T-helper 22 cell (primary cell): ENCODE results near the gene PLIN1.

ENCODE experiments used
- DNase-seq: peaks from one replicate; pipeline ENCODE4 v3.0.0-alpha.2; 2020; ENCODE audit warnings: low read depth

PLIN1 gene

GRCh38 chr15:89652131-89652530, 27.0 kb downstream of the PLIN1 start:
- DNase-seq, result no peak

- no peak for DNase-seq
These were observed 29.5 kb downstream of the PLIN1 start for GRCh38 chr15:89649716-89650115.

GRCh38 chr15:89649013-89649625, 30.0 kb downstream of the PLIN1 start:
- DNase-seq, result no peak

GRCh38 chr15:89648106-89649012, 30.8 kb downstream of the PLIN1 start:
- no peak for DNase-seq

GRCh38 chr15:89647191-89647851, 31.8 kb downstream of the PLIN1 start:
- DNase-seq, result no peak

- no peak for DNase-seq
These were observed 32.6 kb downstream of the PLIN1 start for GRCh38 chr15:89646416-89647141.

GRCh38 chr15:89645680-89646079, 33.5 kb downstream of the PLIN1 start:
- DNase-seq, result no peak

- no peak for DNase-seq
These were observed 37.1 kb downstream of the PLIN1 start for GRCh38 chr15:89642106-89642505.

GRCh38 chr15:89641053-89641452, 38.1 kb downstream of the PLIN1 start:
- DNase-seq, result no peak

GRCh38 chr15:89640245-89640644, 38.9 kb downstream of the PLIN1 start:
- no peak for DNase-seq

- no peak for DNase-seq
These were observed 45.6 kb downstream of the PLIN1 start for GRCh38 chr15:89633585-89633984.

GRCh38 chr15:89632563-89633430, 46.4 kb downstream of the PLIN1 start:
- no peak for DNase-seq

GRCh38 chr15:89631902-89632264, 47.3 kb downstream of the PLIN1 start:
- DNase-seq, result no peak

GRCh38 chr15:89630974-89631901, 47.9 kb downstream of the PLIN1 start:
- DNase-seq, result no peak

GRCh38 chr15:89630260-89630659, 48.9 kb downstream of the PLIN1 start:
- DNase-seq, result no peak

- DNase-seq, result no peak
These were observed 49.3 kb downstream of the PLIN1 start for GRCh38 chr15:89629829-89630228.

- DNase-seq, result no peak
These were observed 50.1 kb downstream of the PLIN1 start for GRCh38 chr15:89628806-89629715.

GRCh38 chr15:89628301-89628700, 50.9 kb downstream of the PLIN1 start:
- DNase-seq, result no peak
